SK-N-MC (cell line): ENCODE data around the gene TMEM120A.

Source experiments
- DNase-seq: peaks from one replicate; pipeline ENCODE4 v3.0.0-alpha.2; 2011; ENCODE audit warnings: low read depth, low spot score
- H3K27ac ChIP-seq: fragments of 200-600 bp; sonication (generic); 2 replicates; pipeline ENCODE4 v1.5.1; 2016; ENCODE audit warnings: mixed run types
- H3K36me3 ChIP-seq: fragments of 200-600 bp; sonication (generic); 2 replicates; pipeline ENCODE4 v1.6.1; 2017; ENCODE audit warnings: antibody characterized with exemption, low read length, mixed read lengths; ENCODE audit not compliant: insufficient read depth
- H3K4me3 ChIP-seq: fragments of 200-600 bp; sonication (generic); 2 replicates; pipeline ENCODE4 v1.5.1; 2016
- H3K9ac ChIP-seq: fragments of 200-600 bp; sonication (generic); 2 replicates; pipeline ENCODE4 v1.8.0; 2017; ENCODE audit warnings: mixed run types, mixed read lengths; ENCODE audit not compliant: insufficient read length
- H3K9me3 ChIP-seq: fragments of 200-600 bp; sonication (generic); 2 replicates; pipeline ENCODE4 v1.6.1; 2017; ENCODE audit warnings: low read depth, mild to moderate bottlenecking, antibody characterized with exemption, low read length, moderate library complexity, mixed read lengths
- EZH2 ChIP-seq: fragments of 200-600 bp; sonication (generic); IDR thresholded peaks from one replicate; pipeline ENCODE4 v1.6.1; 2017; ENCODE audit warnings: antibody characterized with exemption
- FOXP2 ChIP-seq: optimal IDR thresholded peaks from 2 replicates; pipeline ENCODE3; 2011; ENCODE audit warnings: mild to moderate bottlenecking, moderate library complexity; ENCODE audit not compliant: insufficient read depth; ENCODE audit errors: extremely low read length, control extremely low read depth
- POLR2AphosphoS5 ChIP-seq: IDR thresholded peaks from 2 replicates; pipeline ENCODE4 v1.6.1; 2012; ENCODE audit warnings: mild to moderate bottlenecking, low read depth, low read length, borderline replicate concordance

The TMEM120A gene

GRCh38 chr7:75988568-75989499 is 5.6 kb downstream of the TMEM120A start:
- H3K36me3 ChIP-seq = no peaks in the 10 kb centered on the region; the same call in 1 of the 2 replicates
- no peak for TF ChIP-seq FOXP2
- TF ChIP-seq POLR2AphosphoS5 = no peak
- no peak for TF ChIP-seq EZH2
- H3K27ac ChIP-seq = no peak overlapping the region

GRCh38 chr7:75987805-75988567 is 6.4 kb downstream of the TMEM120A start:
- Histone ChIP-seq H3K27ac (no peak overlapping the region), H3K9me3 (no peaks in the 10 kb centered on the region), H3K4me3 (no peak overlapping the region), H3K36me3 (no peaks in the 10 kb centered on the region; the same call in 1 of the 2 replicates), H3K9ac (no peak overlapping the region)
- no peak for TF ChIP-seq FOXP2
- no peak for TF ChIP-seq POLR2AphosphoS5
- TF ChIP-seq EZH2 = no peak
- DNase-seq = no peak

More at GRCh38 chr7:75988568-75989499, 5.6 kb downstream of the TMEM120A start:
- DNase-seq = no peak
- Histone ChIP-seq H3K9ac (no peak overlapping the region), H3K4me3 (no peak overlapping the region), H3K9me3 (no peaks in the 10 kb centered on the region)

- DNase-seq = no peak
- TF ChIP-seq EZH2 (no peak), FOXP2 (no peak), POLR2AphosphoS5 (no peak)
- H3K9me3 ChIP-seq = no peaks in the 10 kb centered on the region
- H3K4me3 ChIP-seq = no peak overlapping the region
- no peak overlapping the region for H3K27ac ChIP-seq
- no peaks in the 10 kb centered on the region; the same call in 1 of the 2 replicates for H3K36me3 ChIP-seq
- H3K9ac ChIP-seq = no peak overlapping the region
Measured at GRCh38 chr7:75987026-75987804, 7.2 kb downstream of the TMEM120A start.

GRCh38 chr7:75986147-75986781 is 8.1 kb downstream of the TMEM120A start:
- Histone ChIP-seq H3K9ac (no peak overlapping the region), H3K4me3 (no peak overlapping the region), H3K36me3 (no peaks in the 10 kb centered on the region; the same call in 1 of the 2 replicates), H3K27ac (no peak overlapping the region), H3K9me3 (no peaks in the 10 kb centered on the region)
- DNase-seq = no peak
- TF ChIP-seq FOXP2 (no peak), EZH2 (no peak), POLR2AphosphoS5 (no peak)

- Histone ChIP-seq H3K9me3 (no peaks in the 10 kb centered on the region), H3K9ac (no peak overlapping the region), H3K27ac (no peak overlapping the region), H3K4me3 (no peak overlapping the region), H3K36me3 (no peaks in the 10 kb centered on the region; the same call in 1 of the 2 replicates)
- DNase-seq = no peak
- TF ChIP-seq EZH2 = no peak
Measured at GRCh38 chr7:75985518-75986146, 8.8 kb downstream of the TMEM120A start.

DNA sequence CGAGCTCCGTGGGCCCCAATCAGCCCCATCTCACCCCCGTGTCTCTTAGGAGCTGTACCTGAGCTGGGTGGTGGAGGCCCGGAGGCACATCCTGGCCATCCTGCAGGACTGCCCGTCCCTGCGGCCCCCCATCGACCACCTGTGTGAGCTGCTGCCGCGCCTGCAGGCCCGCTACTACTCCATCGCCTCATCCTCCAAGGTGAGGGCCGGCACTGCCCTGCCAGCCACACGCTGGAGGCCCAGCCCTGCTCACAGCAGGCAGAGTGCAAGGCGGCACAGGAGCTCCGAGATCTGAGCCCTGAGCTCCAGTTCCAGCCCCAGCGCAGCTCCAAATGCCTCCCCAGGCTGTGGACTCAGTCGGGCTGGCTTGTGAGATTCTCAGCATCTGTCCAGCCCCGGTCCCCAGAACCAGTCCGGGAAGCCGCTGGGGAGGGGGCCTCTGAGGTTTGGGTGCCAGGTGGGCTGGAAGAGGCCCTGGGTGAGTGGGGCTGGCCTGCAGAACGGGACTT is 9.3 kb downstream of the TMEM120A start:
- Histone ChIP-seq H3K4me3 (no peak overlapping the region), H3K36me3 (no peaks in the 10 kb centered on the region; the same call in 1 of the 2 replicates), H3K27ac (no peak overlapping the region)

DNA sequence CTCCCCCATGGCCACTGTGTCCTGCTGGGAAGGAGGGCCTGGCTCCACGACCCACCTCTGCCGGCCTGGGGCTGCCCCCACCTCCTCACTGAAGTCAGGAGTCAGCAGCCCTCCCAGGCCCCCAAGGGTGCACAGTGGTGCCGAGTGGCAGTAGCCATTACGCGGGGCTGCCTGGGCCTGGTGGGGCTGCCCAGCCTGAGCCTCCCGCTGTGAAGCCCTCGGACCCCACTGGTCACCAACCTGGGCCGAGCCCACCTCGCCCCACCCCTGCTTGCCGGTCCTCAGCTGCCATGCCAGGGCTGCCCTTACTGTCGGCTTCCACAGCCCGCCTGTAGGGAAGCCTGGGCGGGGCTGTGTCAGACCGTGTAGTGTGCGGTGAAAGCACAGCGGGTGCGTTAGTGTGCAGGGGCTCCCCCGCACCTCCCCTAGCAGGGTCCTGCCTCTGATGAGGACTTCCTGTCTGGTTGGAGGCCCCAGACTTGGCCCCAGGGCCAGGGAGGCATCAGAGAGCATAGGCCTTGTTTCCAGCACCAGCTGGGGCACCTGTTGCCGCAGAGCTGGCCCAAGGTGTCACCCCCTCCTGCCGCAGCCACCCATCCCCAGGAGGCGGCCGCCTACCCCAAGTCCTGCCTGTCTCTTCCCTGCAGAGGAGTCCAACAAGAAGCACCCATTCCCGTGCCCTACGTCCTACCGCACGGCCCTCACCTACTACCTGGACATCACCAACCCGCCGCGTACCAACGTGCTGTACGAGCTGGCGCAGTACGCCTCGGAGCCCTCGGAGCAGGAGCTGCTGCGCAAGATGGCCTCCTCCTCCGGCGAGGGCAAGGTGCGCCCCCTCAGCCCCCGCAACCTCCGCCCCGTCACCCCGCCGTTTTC is 10.0 kb downstream of the TMEM120A start:
- DNase-seq = no peak
- Histone ChIP-seq H3K36me3 (no peaks in the 10 kb centered on the region; the same call in 1 of the 2 replicates), H3K9me3 (no peaks in the 10 kb centered on the region), H3K27ac (no peak overlapping the region), H3K9ac (no peak overlapping the region), H3K4me3 (no peak overlapping the region)
- TF ChIP-seq EZH2 (no peak), POLR2AphosphoS5 (no peak), FOXP2 (no peak)

More for the DNA sequence above, 9.3 kb downstream of the TMEM120A start:
- H3K9ac ChIP-seq = no peak overlapping the region
- DNase-seq = no peak
- no peaks in the 10 kb centered on the region for H3K9me3 ChIP-seq
- TF ChIP-seq POLR2AphosphoS5 (no peak), EZH2 (no peak), FOXP2 (no peak)
